ENCODE data around the gene OVOL1. TPM values are rescaled to one million over a fixed set of nuclear protein-coding genes. Genes with fewer than 3 reads are reported as not detected.
A peak's percentile ranks its signal among the peaks of the same experiment; 100 is the strongest.

The OVOL1 gene
- total RNA-seq, 1 experiment from 2014 or later: not detected

DNA sequence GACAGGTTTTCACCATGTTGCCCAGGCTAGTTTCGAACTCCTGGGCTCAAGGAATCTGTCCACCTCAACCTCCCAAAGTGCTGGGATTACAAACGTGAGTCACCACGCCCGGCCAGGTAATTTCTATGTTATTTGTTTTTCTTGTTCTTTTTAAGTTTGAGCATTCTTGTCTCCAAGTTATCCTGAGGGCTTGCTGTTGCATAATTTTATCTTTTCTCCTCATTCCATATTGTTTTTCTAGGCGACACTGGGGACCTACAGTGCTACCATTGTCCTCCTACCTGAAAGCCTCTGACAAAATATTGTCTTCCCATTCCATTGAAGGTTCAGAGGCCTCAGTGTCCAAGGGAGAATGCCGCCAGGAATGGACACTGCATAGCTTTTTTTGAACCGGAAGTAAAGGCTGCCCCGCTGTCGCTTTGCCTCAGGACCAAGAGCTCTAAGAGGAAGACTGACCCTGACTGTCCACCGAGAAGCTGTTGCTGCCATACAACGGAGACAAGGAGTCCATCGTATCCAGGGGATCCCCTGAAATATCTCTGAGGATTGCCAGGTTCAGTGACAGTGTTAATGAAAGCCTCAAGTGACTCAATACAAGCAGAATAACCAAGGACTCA, 15.8 kb upstream of the OVOL1 start:
- no peak for DNase-seq (ENCODE audit: low spot score)

GRCh38 chr11:65771589-65772112, 15.2 kb upstream of the OVOL1 start:
- H3K27me3 ChIP-seq (replicated peaks; ENCODE audit: insufficient read depth, low read depth, low read length, poor library complexity): no peaks in the 10 kb centered on the region
- no peaks in the 10 kb centered on the region for H3K9me3 ChIP-seq (ENCODE audit: low read depth, low read length, poor library complexity, severe bottlenecking)
- no peak for DNase-seq (ENCODE audit: low spot score)
- intact Hi-C loops (cut with micrococcal nuclease; ENCODE audit: unreplicated experiment): loop anchor here (5.0 kb wide), 1 partner anchor 216 kb away; no protein-coding TSS in a partner anchor
- CTCF ChIA-PET: no interaction called here
- BruUV-seq (replicated peaks): no TSS peak
- no peak overlapping the region for H3K4me3 ChIP-seq (ENCODE audit: low read depth, low read length, poor library complexity, severe bottlenecking)
- H3K4me1 ChIP-seq (ENCODE audit: insufficient read depth, low read length, poor library complexity, severe bottlenecking): no peaks in the 10 kb centered on the region
- H3K36me3 ChIP-seq (ENCODE audit: insufficient read depth, low read length, poor library complexity, severe bottlenecking): peaks cover 4% of the 10 kb centered on the region
- no peak for TF ChIP-seq EZH2 (IDR thresholded peaks at IDR 0.05; ENCODE audit: borderline replicate concordance, low read depth, low read length, poor library complexity, severe bottlenecking)
- TF ChIP-seq, protein P1, sequence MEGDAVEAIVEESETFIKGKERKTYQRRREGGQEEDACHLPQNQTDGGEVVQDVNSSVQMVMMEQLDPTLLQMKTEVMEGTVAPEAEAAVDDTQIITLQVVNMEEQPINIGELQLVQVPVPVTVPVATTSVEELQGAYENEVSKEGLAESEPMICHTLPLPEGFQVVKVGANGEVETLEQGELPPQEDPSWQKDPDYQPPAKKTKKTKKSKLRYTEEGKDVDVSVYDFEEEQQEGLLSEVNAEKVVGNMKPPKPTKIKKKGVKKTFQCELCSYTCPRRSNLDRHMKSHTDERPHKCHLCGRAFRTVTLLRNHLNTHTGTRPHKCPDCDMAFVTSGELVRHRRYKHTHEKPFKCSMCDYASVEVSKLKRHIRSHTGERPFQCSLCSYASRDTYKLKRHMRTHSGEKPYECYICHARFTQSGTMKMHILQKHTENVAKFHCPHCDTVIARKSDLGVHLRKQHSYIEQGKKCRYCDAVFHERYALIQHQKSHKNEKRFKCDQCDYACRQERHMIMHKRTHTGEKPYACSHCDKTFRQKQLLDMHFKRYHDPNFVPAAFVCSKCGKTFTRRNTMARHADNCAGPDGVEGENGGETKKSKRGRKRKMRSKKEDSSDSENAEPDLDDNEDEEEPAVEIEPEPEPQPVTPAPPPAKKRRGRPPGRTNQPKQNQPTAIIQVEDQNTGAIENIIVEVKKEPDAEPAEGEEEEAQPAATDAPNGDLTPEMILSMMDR (conservative IDR thresholded peaks at IDR 0.05; ENCODE audit: low read depth, low read length): no peak
- POLR2A ChIA-PET (ENCODE audit: low non-redundant PET): no interaction called here
- no peak overlapping the region for H3K27ac ChIP-seq (ENCODE audit: low read depth, low read length, poor library complexity, severe bottlenecking)

More for the DNA sequence above, 15.8 kb upstream of the OVOL1 start:
- no peaks in the 10 kb centered on the region for H3K4me1 ChIP-seq (ENCODE audit: insufficient read depth, low read length, poor library complexity, severe bottlenecking)
- no TSS peak for BruUV-seq (replicated peaks)
- no peak for TF ChIP-seq EZH2 (IDR thresholded peaks at IDR 0.05; ENCODE audit: borderline replicate concordance, low read depth, low read length, poor library complexity, severe bottlenecking)
- TF ChIP-seq, protein P1 (conservative IDR thresholded peaks at IDR 0.05; ENCODE audit: low read depth, low read length): no peak
- no peaks in the 10 kb centered on the region for H3K36me3 ChIP-seq (ENCODE audit: insufficient read depth, low read length, poor library complexity, severe bottlenecking)
- CTCF ChIA-PET: interaction anchor here (1.8 kb wide), 1 partner anchor 8 kb away, joined by 9 read pairs; no protein-coding TSS in a partner anchor
- no peaks in the 10 kb centered on the region for H3K27me3 ChIP-seq (replicated peaks; ENCODE audit: insufficient read depth, low read depth, low read length, poor library complexity)
- no peak overlapping the region for H3K27ac ChIP-seq (ENCODE audit: low read depth, low read length, poor library complexity, severe bottlenecking)
- no peaks in the 10 kb centered on the region for H3K9me3 ChIP-seq (ENCODE audit: low read depth, low read length, poor library complexity, severe bottlenecking)
- H3K4me3 ChIP-seq (ENCODE audit: low read depth, low read length, poor library complexity, severe bottlenecking): no peak overlapping the region
- intact Hi-C loops (cut with micrococcal nuclease; ENCODE audit: unreplicated experiment): loop anchor here (5.0 kb wide), 1 partner anchor 216 kb away; no protein-coding TSS in a partner anchor
- POLR2A ChIA-PET (ENCODE audit: low non-redundant PET): no interaction called here

GRCh38 chr11:65773784-65774411, 13.0 kb upstream of the OVOL1 start:
- BruUV-seq (replicated peaks): no TSS peak
- no peak for DNase-seq (ENCODE audit: low spot score)
- POLR2A ChIA-PET (ENCODE audit: low non-redundant PET): no interaction called here
- TF ChIP-seq EZH2 (IDR thresholded peaks at IDR 0.05; ENCODE audit: borderline replicate concordance, low read depth, low read length, poor library complexity, severe bottlenecking): no peak
- TF ChIP-seq, protein P1 (conservative IDR thresholded peaks at IDR 0.05; ENCODE audit: low read depth, low read length): peak; percentile 55
- Histone ChIP-seq H3K36me3 (ENCODE audit: insufficient read depth, low read length, poor library complexity, severe bottlenecking) (peaks cover 18% of the 10 kb centered on the region), H3K27ac (ENCODE audit: low read depth, low read length, poor library complexity, severe bottlenecking) (no peak overlapping the region), H3K4me3 (ENCODE audit: low read depth, low read length, poor library complexity, severe bottlenecking) (no peak overlapping the region), H3K4me1 (ENCODE audit: insufficient read depth, low read length, poor library complexity, severe bottlenecking) (no peaks in the 10 kb centered on the region), H3K9me3 (ENCODE audit: low read depth, low read length, poor library complexity, severe bottlenecking) (no peaks in the 10 kb centered on the region), H3K27me3 (replicated peaks; ENCODE audit: insufficient read depth, low read depth, low read length, poor library complexity) (no peaks in the 10 kb centered on the region)
- CTCF ChIA-PET: no interaction called here
- intact Hi-C loops (cut with micrococcal nuclease; ENCODE audit: unreplicated experiment): loop anchor here (5.0 kb wide), 1 partner anchor 213 kb away; no protein-coding TSS in a partner anchor
